NCI-H2107 (cell line): ENCODE data around the gene WASHC2A.
"Not testable (repeated sequence)": the region's sequence is repeated elsewhere in the genome, so short reads cannot be mapped to it uniquely, and the experiment has no call there.

ENCODE experiments used
- DNase-seq: peaks from one replicate; lab custom pipeline; 2025; lab: John Stamatoyannopoulos, UW

The WASHC2A gene

GRCh38 chr10:50067546-50068351, at the start of gene WASHC2A:
Gene WASHC2A, plus strand, starts transcription at chr10:50067954. Its CDS starts 52 bp downstream, at chr10:50068006.
- peak; percentile 24 for DNase-seq

DNA sequence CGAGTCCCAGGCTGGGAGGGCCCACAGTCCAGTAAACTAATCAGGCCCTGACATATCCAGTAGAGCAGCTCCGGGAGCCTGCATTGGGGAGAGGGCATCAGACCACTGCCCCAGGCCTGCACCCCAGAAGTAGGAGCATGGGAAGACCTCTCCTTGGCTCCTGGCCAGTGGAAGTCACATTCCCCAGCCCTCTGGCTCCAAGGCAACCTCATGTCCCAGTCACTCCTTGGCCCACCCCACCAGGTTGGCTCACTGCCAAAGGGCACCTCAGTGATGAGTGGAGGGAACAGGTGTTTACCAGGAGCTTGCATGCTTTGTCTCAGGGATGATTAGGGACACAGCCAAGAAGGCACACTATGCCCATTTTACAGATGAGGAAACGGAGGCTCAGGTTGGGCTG, 48.5 kb upstream of the WASHC2A start:
- DNase-seq = not testable (repeated sequence)

DNA sequence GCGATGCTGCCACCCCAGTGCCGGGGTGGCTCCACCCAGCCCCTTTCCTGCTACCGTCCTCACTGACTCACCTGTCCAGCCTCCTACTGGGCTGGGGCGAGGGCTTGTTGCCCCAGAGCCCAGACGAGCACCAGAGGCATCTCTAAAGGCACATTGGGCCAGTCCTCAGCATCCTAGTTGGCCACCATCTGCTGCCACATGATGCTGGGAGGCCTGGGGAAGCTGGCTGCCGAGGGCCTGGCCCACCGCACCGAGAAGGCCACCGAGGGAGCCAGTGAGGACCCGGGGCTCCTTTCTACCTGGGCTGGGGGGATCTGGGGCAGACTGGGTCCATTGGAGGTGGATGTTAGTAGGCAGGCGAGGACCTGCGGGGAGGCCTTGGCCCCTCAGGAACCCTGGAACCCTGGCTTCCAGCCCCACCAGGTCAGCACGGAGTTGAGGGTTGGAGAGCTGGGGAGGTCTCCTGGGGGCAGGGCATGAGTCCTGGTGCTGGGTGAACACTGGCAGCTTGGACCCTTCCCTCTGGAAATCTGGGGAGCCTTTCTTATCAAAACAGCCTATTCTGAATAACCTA, 47.2 kb upstream of the WASHC2A start:
- not testable (repeated sequence) for DNase-seq

DNA sequence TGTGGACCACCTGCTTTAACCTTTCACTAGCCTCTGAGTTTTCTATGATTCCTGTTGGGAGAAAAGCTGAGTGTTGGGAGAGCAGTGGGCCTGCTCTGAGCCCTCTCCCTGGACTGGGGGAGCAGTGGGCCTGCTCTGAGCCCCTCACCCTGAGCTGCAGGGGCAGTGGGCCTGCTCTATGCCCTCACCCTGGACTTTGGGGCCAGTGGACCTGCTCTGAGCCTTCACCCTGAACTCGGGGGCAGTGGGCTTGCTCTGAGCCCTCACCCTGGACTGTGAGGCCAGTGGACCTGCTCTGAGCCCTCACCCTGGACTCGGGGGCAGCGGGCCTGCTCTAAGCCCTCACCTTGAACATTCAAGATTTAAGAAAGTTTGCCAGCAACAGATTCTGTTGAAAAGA, 46.1 kb upstream of the WASHC2A start:
- DNase-seq = no peak

- DNase-seq = not testable (repeated sequence)
These were observed 42.9 kb upstream of the WASHC2A start for GRCh38 chr10:50024716-50025383.

DNA sequence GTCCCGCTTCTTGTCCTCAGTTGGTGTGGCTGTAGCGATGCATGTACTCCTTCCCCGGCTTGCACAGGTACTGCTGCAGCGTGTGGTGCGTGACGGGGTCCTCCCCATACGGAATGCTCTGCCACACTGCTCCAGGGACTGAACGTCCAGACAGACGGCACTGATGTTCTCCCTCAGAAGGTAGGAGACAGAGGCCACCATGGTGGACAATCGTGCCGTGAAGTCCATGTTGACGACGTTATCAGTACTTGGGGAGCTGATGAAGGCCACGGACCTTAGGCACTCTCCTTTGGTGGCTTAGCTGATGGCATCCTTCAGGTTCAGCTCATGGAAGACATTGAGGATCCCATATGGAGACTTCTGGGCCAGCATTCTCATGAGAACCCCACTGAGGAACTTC, 42.1 kb upstream of the WASHC2A start:
- DNase-seq = no peak

DNA sequence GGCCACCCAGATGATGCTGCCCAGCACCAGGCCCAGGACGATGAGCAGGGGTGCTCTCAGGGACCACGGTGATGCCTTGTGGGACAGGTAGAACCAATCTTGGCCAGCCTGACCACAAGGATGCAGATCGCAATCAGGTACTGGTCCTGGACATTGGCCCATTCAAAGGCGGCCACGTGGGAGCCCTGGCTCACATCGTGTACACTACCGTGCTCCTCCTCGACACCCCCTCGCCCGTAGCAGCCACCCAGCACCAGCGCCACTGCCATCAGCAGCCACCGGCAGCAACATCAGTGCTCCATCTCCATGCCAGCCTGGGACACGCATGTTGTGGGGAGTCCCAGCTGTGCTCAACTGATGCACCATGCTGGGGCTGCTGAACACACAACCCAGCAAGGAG, 40.6 kb upstream of the WASHC2A start:
- no peak for DNase-seq

GRCh38 chr10:50033481-50033880, 34.3 kb upstream of the WASHC2A start:
- no peak for DNase-seq

DNA sequence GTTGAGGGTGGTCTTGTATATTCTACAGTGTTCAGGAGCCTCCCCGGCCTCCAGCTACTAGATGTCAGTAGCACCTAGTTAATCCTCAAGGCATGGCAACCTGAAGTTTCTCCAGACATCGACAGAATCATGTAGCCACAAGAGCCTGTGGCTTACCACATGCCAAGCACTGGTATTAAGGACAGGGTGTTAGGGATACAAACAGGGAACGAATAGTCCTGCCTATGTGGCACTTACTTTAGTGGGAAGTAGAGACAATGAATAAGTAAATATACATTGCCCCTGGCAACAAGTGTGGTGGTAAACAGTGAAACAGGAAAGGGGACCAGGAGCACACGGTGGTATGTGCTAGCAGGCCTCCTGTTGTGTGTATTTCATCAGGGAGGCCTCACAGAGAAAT, 32.4 kb upstream of the WASHC2A start:
- peak; percentile 1 for DNase-seq

DNA sequence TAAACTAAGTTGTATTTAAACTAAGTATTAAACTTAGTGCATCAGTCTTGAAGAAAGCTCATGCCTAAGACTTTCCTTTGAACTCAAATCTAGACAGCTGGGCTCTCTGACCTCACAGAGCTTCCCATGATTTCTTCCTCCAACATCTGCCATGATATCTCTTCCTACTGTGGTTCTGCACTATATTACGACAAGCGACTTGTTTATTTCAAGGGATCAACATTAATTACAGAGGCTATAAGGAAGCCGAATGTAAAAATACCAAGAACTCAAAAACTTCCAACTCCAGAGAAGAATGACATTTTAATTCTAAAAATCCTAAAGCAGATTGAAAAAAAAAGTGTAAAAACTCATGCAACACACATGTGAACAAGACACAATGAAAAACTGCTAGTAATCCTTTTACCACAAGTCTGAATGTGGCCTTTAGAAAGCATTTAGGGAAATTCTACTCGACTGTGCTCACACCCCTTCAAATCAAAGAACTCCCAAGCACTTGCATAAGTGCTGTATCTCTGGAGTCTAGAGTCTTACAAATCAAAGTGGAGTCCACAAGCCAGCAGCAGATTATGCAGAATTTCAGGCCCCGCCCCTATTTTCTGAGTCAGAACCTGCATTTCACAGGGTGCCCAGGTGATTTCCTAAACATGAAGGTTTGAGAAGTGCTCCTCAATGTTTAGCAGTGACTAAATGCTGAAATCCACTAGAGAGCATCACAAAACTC, 22.7 kb upstream of the WASHC2A start:
- DNase-seq = no peak

GRCh38 chr10:50046457-50046856, 21.3 kb upstream of the WASHC2A start:
- DNase-seq = not testable (repeated sequence)

- DNase-seq = not testable (repeated sequence)
These were observed 20.2 kb upstream of the WASHC2A start for GRCh38 chr10:50047594-50047993.

- DNase-seq = not testable (repeated sequence)
These were observed 15.6 kb upstream of the WASHC2A start for GRCh38 chr10:50051995-50052660.

DNA sequence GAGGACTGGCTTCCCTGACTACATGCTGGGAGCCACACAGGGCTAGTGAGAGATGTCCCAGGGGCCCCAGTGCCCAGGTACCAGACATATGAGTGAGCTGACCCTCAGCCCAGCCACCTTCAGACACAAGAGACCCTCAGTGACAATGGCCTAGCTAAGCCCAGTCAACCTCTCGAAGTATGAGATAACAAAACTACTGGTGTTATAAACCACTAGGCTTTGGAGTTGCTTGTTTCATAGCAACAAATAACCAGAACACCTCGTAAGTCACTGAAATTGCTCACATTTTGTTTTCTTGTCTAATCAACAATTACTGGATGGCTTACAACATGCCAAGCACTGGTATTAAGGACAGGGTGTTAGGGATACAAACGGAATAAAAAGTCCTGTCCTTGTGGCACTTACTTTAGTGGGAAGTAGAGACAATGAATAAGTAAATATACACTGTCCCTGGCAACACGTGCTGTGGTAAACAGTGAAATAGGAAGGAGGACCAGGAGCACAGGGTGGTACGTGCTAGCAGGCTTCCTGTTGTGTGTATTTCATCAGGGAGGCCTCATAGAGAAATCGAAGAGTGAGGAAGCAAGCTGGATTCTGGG, 14.9 kb upstream of the WASHC2A start:
- DNase-seq = not testable (repeated sequence)

- DNase-seq = not testable (repeated sequence)
These were observed 12.1 kb upstream of the WASHC2A start for GRCh38 chr10:50055494-50056292.

DNA sequence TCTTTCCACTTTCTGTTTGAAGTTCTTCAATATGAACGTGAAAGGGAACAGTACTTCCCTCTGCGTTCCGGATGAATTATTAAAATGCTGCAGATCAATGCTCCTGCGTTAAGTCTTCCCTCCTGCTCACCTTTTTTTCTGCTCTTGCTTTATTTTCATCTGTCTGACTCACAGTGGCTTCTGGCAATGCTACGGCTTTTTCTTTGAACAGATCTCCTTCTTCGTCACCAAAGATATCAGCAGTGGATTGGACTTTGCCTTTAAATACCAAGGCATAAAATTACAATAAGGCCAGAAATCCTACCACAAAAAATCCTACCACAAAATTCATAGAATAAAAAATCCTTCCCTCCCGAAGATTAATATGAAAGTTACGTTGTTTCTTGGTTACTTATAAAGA, 11.1 kb upstream of the WASHC2A start:
- not testable (repeated sequence) for DNase-seq

DNA sequence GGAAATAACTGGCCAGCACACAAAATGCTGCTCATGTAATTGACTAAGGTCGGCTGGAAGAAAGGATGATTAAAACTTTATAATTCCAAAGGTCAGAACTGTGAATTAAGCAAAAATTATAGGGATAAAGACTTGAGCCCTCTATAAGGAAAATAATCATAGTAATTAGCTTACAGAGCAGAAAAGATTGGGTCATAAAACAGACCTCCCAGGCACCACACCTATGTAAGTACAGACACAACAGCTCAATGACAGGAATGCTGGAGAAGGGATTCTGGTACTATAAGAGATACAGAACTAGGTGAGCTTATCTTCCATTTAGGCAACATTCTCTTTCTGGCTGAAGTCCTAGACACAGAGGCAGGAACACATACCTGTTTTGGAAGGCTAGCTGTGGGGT, 9.0 kb upstream of the WASHC2A start:
- not testable (repeated sequence) for DNase-seq

DNA sequence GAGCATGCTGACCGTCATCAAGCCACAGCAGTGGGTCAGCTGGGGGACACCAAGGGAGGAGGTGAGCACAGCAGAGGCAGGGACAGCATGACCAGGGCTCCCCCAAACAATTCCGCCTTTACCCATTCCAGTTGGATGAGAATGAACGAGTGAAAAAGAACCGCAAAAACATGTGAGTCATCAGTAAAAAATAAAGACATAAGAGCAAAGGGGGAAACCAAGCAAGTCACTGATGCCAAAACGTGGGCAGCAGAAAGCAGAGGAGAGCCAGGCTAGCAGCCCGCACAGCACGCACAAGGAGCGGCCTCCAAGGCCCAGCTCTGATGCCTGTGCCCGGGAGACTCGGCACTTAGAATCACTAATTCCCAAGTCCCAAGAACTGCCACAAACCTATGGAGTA, 7.8 kb upstream of the WASHC2A start:
- DNase-seq = not testable (repeated sequence)

DNA sequence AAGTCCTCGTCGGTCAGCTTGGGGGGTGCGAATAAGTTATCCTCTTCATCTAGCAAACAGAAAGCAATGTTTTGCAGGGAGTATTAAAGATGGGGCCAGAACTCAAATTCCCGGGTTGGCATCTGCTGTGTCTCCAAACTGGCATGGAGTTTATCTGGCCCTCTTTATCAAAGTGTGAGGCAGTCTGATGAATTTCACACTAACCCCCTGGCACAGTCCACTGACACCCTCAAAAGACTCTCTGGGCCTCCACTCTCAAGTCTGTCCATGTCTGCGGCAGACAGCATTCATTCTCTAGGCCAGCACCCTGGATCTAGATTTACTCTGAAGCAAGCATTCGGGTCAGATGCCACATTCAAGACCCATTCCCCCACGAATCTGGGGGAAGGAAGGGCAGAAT, 6.2 kb upstream of the WASHC2A start:
- not testable (repeated sequence) for DNase-seq

DNA sequence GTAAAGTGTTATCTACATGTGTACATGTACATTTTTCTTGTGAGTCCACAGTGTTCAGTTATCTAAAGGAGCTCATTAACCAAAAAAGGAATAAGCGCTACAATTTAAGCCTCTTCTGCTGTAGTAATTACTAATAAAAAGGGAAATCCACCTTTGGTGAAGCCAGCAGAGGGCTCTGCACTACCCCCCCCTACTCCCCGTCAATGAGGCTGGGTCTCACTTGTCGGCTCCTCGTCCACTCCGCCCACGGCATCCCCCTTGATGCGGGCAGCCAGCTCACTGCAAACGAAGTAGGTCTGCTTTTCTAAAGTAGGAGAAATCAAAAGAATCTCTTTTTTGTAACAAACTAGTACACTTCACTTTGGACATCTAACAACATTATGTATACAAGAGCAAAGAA, 4.7 kb upstream of the WASHC2A start:
- no peak for DNase-seq

- DNase-seq = not testable (repeated sequence)
These were observed 552 bp downstream of the WASHC2A start for GRCh38 chr10:50068352-50068659.
